ENCODE data around the gene CRABP1. TPM values are rescaled to one million over a fixed set of nuclear protein-coding genes. Genes with fewer than 3 reads are reported as not detected.

Gene CRABP1
- total RNA-seq, 1 donor from 2014 or later = 8.9 TPM

DNA sequence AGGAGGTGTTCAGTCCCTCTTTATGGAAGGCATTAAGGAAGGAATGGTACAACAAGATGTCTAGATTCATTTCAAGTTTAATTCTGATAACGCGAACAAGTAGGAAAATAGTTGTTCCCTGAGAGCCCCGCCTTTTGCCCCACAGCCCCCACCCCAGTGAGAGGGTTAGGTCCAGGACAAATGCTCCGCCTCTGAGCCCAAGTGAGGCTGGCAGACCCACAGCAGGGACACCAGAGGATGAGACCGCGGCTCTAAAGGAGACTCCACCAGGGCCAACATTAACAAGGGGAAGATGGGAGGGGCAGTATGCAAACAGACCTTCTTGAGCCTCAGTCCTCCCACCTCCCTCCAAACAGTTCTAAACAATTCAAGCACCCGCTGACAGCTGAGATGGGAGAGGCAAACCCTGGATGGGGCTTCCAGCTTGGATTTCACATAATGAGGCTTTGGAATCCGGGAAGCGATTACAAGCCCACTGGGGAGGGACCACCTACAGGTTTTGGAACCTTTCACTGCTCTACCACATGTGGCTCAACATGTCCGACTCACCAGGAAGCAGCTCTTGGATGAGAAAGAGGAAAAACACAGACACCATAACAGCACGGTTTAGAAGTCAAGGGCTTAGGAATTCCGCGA is 54.9 kb downstream of the CRABP1 start:
- H3K27ac ChIP-seq (ENCODE audit: low read depth, low read length) = no peak overlapping the region
- H3K27me3 ChIP-seq (ENCODE audit: control insufficient read depth in 3 of 3, insufficient read depth in 3 of 3, low read length in 3 of 3) = peaks cover 0 to 8% (median 4%) of the 10 kb centered on the region in 3 donors
- no peak overlapping the region for H3K9ac ChIP-seq (ENCODE audit: low read depth in 1 of 3, low read length in 3 of 3)
- H3K4me3 ChIP-seq (ENCODE audit: low read length in 3 of 3) = no peak overlapping the region
- H3K36me3 ChIP-seq (ENCODE audit: control insufficient read depth in 3 of 3, insufficient read depth in 3 of 3, low read length in 3 of 3) = no peaks in the 10 kb centered on the region
- no peaks in the 10 kb centered on the region for H3K4me1 ChIP-seq (ENCODE audit: control insufficient read depth in 3 of 3, insufficient read depth in 3 of 3, low read length in 3 of 3)
- no peaks in the 10 kb centered on the region for H3K9me3 ChIP-seq (ENCODE audit: control insufficient read depth in 3 of 3, low read length in 3 of 3)

DNA sequence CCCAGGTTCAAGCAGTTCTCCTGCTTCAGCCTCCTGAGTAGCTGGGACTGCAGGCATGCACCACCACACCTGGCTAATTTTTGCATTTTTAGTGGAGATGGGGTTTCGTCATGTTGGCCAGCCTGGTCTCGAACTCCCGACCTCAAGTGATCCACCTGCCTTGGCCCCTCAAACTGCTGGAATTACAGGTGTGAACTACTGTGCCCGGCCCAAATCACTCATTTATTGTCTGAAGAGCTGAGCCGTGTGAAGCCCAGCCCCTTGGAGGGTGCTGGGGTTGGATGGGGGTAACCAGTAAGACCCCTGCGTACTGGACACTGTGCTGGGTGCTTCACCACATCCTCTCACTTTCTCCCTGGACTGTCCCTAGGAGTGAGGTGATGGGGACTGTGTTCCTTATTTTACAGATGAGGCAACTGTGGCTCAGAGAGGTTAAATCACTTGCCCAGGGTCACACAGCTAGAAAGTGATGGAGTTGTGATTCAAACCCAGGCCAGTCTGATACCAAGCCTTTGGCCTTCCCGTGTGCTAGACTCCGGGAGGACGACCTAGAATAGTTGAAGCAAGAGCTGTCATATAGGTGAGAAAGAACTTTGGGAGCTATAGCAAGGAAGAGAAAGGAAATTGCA is 56.1 kb downstream of the CRABP1 start:
- Histone ChIP-seq H3K36me3 (ENCODE audit: control insufficient read depth in 3 of 3, insufficient read depth in 3 of 3, low read length in 3 of 3) (no peaks in the 10 kb centered on the region), H3K9me3 (ENCODE audit: control insufficient read depth in 3 of 3, low read length in 3 of 3) (no peaks in the 10 kb centered on the region), H3K27ac (ENCODE audit: low read depth, low read length) (no peak overlapping the region), H3K4me1 (ENCODE audit: control insufficient read depth in 3 of 3, insufficient read depth in 3 of 3, low read length in 3 of 3) (no peaks in the 10 kb centered on the region), H3K27me3 (ENCODE audit: control insufficient read depth in 3 of 3, insufficient read depth in 3 of 3, low read length in 3 of 3) (peaks cover 0 to 5% (median 0%) of the 10 kb centered on the region in 3 donors), H3K4me3 (ENCODE audit: low read length in 3 of 3) (no peak overlapping the region), H3K9ac (ENCODE audit: low read depth in 1 of 3, low read length in 3 of 3) (no peak overlapping the region)

DNA sequence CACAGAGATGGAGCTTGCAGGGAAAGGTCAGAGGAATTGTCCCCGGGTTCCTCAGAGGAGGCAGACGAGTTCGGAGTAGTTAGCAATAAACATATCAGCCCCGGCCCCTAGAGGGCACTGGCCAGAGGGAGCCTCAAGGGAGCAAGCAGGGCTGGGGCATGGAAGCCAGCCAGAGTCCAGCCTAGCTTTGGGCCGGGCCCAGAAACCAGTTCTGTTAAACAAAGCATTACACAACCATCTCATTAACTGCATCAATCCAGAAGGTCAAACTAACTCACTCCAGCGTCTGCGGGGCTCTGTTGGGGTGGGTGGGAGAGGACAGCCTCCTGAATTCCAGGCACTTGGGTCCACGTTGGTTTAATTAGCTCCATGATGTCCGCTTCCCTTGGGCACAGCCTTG is 56.8 kb downstream of the CRABP1 start:
- no peak overlapping the region for H3K9ac ChIP-seq (ENCODE audit: low read depth in 1 of 3, low read length in 3 of 3)
- H3K36me3 ChIP-seq (ENCODE audit: control insufficient read depth in 3 of 3, insufficient read depth in 3 of 3, low read length in 3 of 3) = no peaks in the 10 kb centered on the region
- H3K27me3 ChIP-seq (ENCODE audit: control insufficient read depth in 3 of 3, insufficient read depth in 3 of 3, low read length in 3 of 3) = peaks cover 0 to 8% (median 6%) of the 10 kb centered on the region in 3 donors
- H3K27ac ChIP-seq (ENCODE audit: low read depth, low read length) = no peak overlapping the region
- no peaks in the 10 kb centered on the region for H3K9me3 ChIP-seq (ENCODE audit: control insufficient read depth in 3 of 3, low read length in 3 of 3)
- H3K4me1 ChIP-seq (ENCODE audit: control insufficient read depth in 3 of 3, insufficient read depth in 3 of 3, low read length in 3 of 3) = no peaks in the 10 kb centered on the region
- H3K4me3 ChIP-seq (ENCODE audit: low read length in 3 of 3) = no peak overlapping the region

DNA sequence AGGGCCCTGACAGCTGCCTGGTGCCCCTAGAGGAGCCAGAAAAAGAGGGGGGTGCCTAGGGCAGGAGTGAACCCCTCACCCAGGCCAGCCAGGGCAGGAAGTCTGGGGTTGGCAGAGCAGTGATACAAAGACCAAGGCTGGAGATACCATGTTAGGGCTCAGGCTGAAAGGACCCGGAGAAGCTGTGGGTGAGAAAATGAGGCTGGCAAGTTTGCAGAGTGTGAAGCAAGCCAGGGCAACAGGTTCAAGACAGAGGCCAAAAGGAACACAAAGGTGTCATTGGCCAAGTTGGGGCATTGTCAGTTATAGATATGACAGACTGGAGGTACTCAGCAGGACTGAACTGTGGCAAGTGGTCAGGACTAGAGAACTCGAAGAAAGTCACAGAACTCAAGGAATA is 57.2 kb downstream of the CRABP1 start:
- Histone ChIP-seq H3K27me3 (ENCODE audit: control insufficient read depth in 3 of 3, insufficient read depth in 3 of 3, low read length in 3 of 3) (peaks cover 0 to 10% (median 8%) of the 10 kb centered on the region in 3 donors), H3K4me3 (ENCODE audit: low read length in 3 of 3) (no peak overlapping the region), H3K27ac (ENCODE audit: low read depth, low read length) (no peak overlapping the region), H3K9ac (ENCODE audit: low read depth in 1 of 3, low read length in 3 of 3) (no peak overlapping the region), H3K9me3 (ENCODE audit: control insufficient read depth in 3 of 3, low read length in 3 of 3) (no peaks in the 10 kb centered on the region), H3K4me1 (ENCODE audit: control insufficient read depth in 3 of 3, insufficient read depth in 3 of 3, low read length in 3 of 3) (no peaks in the 10 kb centered on the region), H3K36me3 (ENCODE audit: control insufficient read depth in 3 of 3, insufficient read depth in 3 of 3, low read length in 3 of 3) (no peaks in the 10 kb centered on the region)

Small RNAs within 50 kb of the gene (small RNA-seq; reads per million reads assigned to genes)
- gene AC090607.5 = not detected

Other genes starting within 250 kb of the CRABP1 start
- not detected for gene SH2D7, start 247.8 kb upstream of the CRABP1 start, total RNA-seq
- 6.3 TPM for gene CIB2, start 208.9 kb upstream of the CRABP1 start, total RNA-seq
- gene IDH3A, start 191.0 kb upstream of the CRABP1 start, total RNA-seq = 25.1 TPM
- under 0.01 TPM for gene ACSBG1, start 105.8 kb upstream of the CRABP1 start, total RNA-seq
- gene DNAJA4, start 75.8 kb upstream of the CRABP1 start, total RNA-seq = 22.4 TPM
- gene SKIC8, start 40.7 kb upstream of the CRABP1 start, total RNA-seq = 56.9 TPM
- 35.0 TPM for gene IREB2, start 97.9 kb downstream of the CRABP1 start, total RNA-seq
- gene HYKK, start 167.2 kb downstream of the CRABP1 start, total RNA-seq = 3.7 TPM
- gene PSMA4, start 200.1 kb downstream of the CRABP1 start, total RNA-seq = 86.6 TPM
- gene CHRNA5, start 225.2 kb downstream of the CRABP1 start, total RNA-seq = 0.52 TPM